ENCODE results near the gene MUSK. TPM values are rescaled to one million over a fixed set of nuclear protein-coding genes. Genes with fewer than 3 reads are reported as not detected.

Gene MUSK
- 3.7 TPM for total RNA-seq
- long read RNA-seq, result 0 reads

- peak within 1 kb of the TSS; percentile 37 for H3K27ac ChIP-seq
- TF ChIP-seq CTCF (IDR thresholded peaks at IDR 0.05), result no peak
- no peak for ATAC-seq
- peak within 1 kb of the TSS; percentile 33 for H3K4me3 ChIP-seq
- H3K36me3 ChIP-seq, result no peaks in the 10 kb centered on the region
- no peak for DNase-seq
- no peaks in the 10 kb centered on the region for H3K9me3 ChIP-seq
- H3K27me3 ChIP-seq, result no peaks in the 10 kb centered on the region
- no peaks in the 10 kb centered on the region for H3K4me1 ChIP-seq
- intact Hi-C loops (cut with DNase I), result no loop called here
Observed at GRCh38 chr9:110668570-110669167, at the start of gene MUSK. MUSK (plus strand) TSS chr9:110668791; CDS start chr9:110668905, 114 bp downstream.

- Histone ChIP-seq H3K9me3 (no peaks in the 10 kb centered on the region), H3K36me3 (no peaks in the 10 kb centered on the region), H3K27me3 (no peaks in the 10 kb centered on the region), H3K4me1 (no peaks in the 10 kb centered on the region), H3K27ac (no peak overlapping the region), H3K4me3 (no peak overlapping the region)
- ATAC-seq (no peak), DNase-seq (no peak)
- TF ChIP-seq CTCF (IDR thresholded peaks at IDR 0.05), result no peak
- intact Hi-C loops (cut with DNase I), result no loop called here
Observed at GRCh38 chr9:110619831-110620230, 48.8 kb upstream of the MUSK start.

GRCh38 chr9:110620726-110621125 lies 47.9 kb upstream of the MUSK start:
- Histone ChIP-seq H3K4me1 (no peaks in the 10 kb centered on the region), H3K27me3 (no peaks in the 10 kb centered on the region), H3K36me3 (no peaks in the 10 kb centered on the region), H3K27ac (no peak overlapping the region), H3K9me3 (no peaks in the 10 kb centered on the region), H3K4me3 (no peak overlapping the region)
- DNase-seq (no peak), ATAC-seq (no peak)
- TF ChIP-seq CTCF (IDR thresholded peaks at IDR 0.05), result no peak
- intact Hi-C loops (cut with DNase I), result no loop called here

- Histone ChIP-seq H3K27me3 (no peaks in the 10 kb centered on the region), H3K4me3 (no peak overlapping the region), H3K9me3 (no peaks in the 10 kb centered on the region), H3K4me1 (no peaks in the 10 kb centered on the region), H3K36me3 (no peaks in the 10 kb centered on the region), H3K27ac (no peak overlapping the region)
- DNase-seq (no peak), ATAC-seq (no peak)
- TF ChIP-seq CTCF (IDR thresholded peaks at IDR 0.05), result no peak
- intact Hi-C loops (cut with DNase I), result no loop called here
Observed at GRCh38 chr9:110622368-110622767, 46.2 kb upstream of the MUSK start.

GRCh38 chr9:110623462-110624025 lies 45.0 kb upstream of the MUSK start:
- ATAC-seq, result peak; percentile 79
- Histone ChIP-seq H3K9me3 (no peaks in the 10 kb centered on the region), H3K27me3 (no peaks in the 10 kb centered on the region), H3K4me1 (no peaks in the 10 kb centered on the region), H3K36me3 (no peaks in the 10 kb centered on the region), H3K27ac (no peak overlapping the region), H3K4me3 (no peak overlapping the region)
- intact Hi-C loops (cut with DNase I), result no loop called here
- DNase-seq, result no peak
- peak; percentile 68 for TF ChIP-seq CTCF (IDR thresholded peaks at IDR 0.05)

Data from upper lobe of right lung (tissue), 1 donor.